K562 (cell line): ENCODE measurements around the gene ABCC1. TPM values are rescaled to one million over a fixed set of nuclear protein-coding genes. Genes with fewer than 3 reads are reported as not detected.

Experiments
- BRCA1 ChIP-seq, 2 experiments: fragments of 450-650 bp in 1 of 2; sonication (generic) in 1 of 2; formaldehyde crosslinking in 1 of 2; IDR thresholded peaks; 2 replicates each; pipeline versions ENCODE4 v1.5.0 to v1.6.1; 2017 to 2020; ENCODE audit warnings: mild to moderate bottlenecking in 1 of 2, missing genetic modification reagents in 1 of 2
- CXXC5 ChIP-seq: fragments of 250-450 bp; sonication (Bioruptor Pico); IDR thresholded peaks from 2 replicates; pipeline ENCODE4 v1.8.0; 2022; ENCODE audit warnings: inconsistent platforms, mild to moderate bottlenecking, moderate library complexity
- HMG20B ChIP-seq: fragments of 250-450 bp; sonication (Bioruptor Pico); IDR thresholded peaks from 2 replicates; pipeline ENCODE4 v1.5.0; 2021; ENCODE audit warnings: mild to moderate bottlenecking
- MEIS2 ChIP-seq: fragments of 450-650 bp; IDR thresholded peaks from 2 replicates; pipeline ENCODE4 v1.6.1; 2014; ENCODE audit warnings: mild to moderate bottlenecking; ENCODE audit not compliant: partially characterized antibody
- MNT ChIP-seq, 2 experiments: fragments of 450-650 bp; conservative IDR thresholded peaks; 2 replicates each; pipeline ENCODE4 v1.6.1; 2017; ENCODE audit warnings: mild to moderate bottlenecking in 2 of 2, moderate library complexity in 2 of 2
- MTA3 ChIP-seq: fragments of 450-650 bp; formaldehyde crosslinking; IDR thresholded peaks from 2 replicates; pipeline ENCODE4 v1.6.1; 2017; ENCODE audit warnings: mild to moderate bottlenecking, borderline replicate concordance
- NFRKB ChIP-seq: fragments of 450-650 bp; IDR thresholded peaks from 2 replicates; pipeline ENCODE4 v1.6.1; 2016; ENCODE audit warnings: low read depth
- PHB2 ChIP-seq: fragments of 450-650 bp; IDR thresholded peaks from 2 replicates; pipeline ENCODE4 v1.6.1; 2017; ENCODE audit warnings: low read depth
- POLR3A ChIP-seq: IDR thresholded peaks from 2 replicates; pipeline ENCODE4 v1.6.1; 2011; ENCODE audit warnings: borderline replicate concordance, mild to moderate bottlenecking, moderate library complexity; ENCODE audit not compliant: insufficient read length, insufficient read depth; ENCODE audit errors: extremely low read depth
- ZBTB26 ChIP-seq: fragments of 450-650 bp; formaldehyde crosslinking; IDR thresholded peaks from 2 replicates; pipeline ENCODE4 v1.4.0; 2022; ENCODE audit warnings: missing genetic modification characterization
- ZNF518B ChIP-seq: fragments of 250-450 bp; sonication (Bioruptor Pico); IDR thresholded peaks from 2 replicates; pipeline ENCODE4 v1.5.0; 2021; ENCODE audit warnings: mild to moderate bottlenecking, moderate library complexity
- polyA plus RNA-seq, 8 experiments: library from polyadenylated mRNA; depleted of rRNA in 4 of 8; stranded (reverse) in 5 of 8; unstranded in 3 of 8; fragments of >200 nt; fragmentation: Nextera tagmentation in 2 of 8; fragmentation: Illumina TruSeq in 1 of 8; extraction: Ambion mirVana in 2 of 8; extraction: Trizol in 1 of 8; gene quantifications; 2 replicates each; pipeline versions ENCODE4 v1.2.1 to v1.2.3, GENCODE V29; 2011 to 2014; ENCODE audit warnings: inconsistent platforms in 1 of 8, missing spikeins in 1 of 8
- total RNA-seq, 7 experiments: library from RNA; depleted of rRNA in 6 of 7; stranded (reverse); fragments of >200 nt in 6 of 7; fragmentation: Illumina TruSeq in 2 of 7; extraction: Trizol in 2 of 7; gene quantifications; 2 replicates each; pipeline versions ENCODE4 v1.2.1 to v1.2.3, GENCODE V29; 2011 to 2021; ENCODE audit warnings: low replicate concordance in 1 of 7
- TF ChIP-seq, protein P1 (sequence below), 2 experiments: fragments of 450-650 bp; formaldehyde crosslinking in 1 of 2; IDR thresholded peaks; 2 replicates each; pipeline versions ENCODE4 v1.4.0 to v1.6.1; 2014 to 2020; ENCODE audit warnings: mild to moderate bottlenecking in 2 of 2, borderline replicate concordance in 1 of 2, low read depth in 1 of 2

Gene ABCC1
- total and polyA plus RNA-seq, 9 of the 15 experiments (the other 6 are each of a cell fraction or from before 2014, with no cell fraction given): 3.9 to 41.6 (median 10.0) TPM

- 0 out of 4 replicates have a peak, but pooled peaks of 1 of the 2 experiments have one; percentile 19 for TF ChIP-seq MNT (conservative IDR thresholded peaks at IDR 0.05)
- TF ChIP-seq BRCA1 (IDR thresholded peaks at IDR 0.05): no peak
- no peak for TF ChIP-seq BRCA1 (CRISPR knock-in tag; IDR thresholded peaks at IDR 0.05)
- TF ChIP-seq HMG20B (CRISPR knock-in tag): no peak
- no peak for TF ChIP-seq POLR3A
- TF ChIP-seq, protein P1, sequence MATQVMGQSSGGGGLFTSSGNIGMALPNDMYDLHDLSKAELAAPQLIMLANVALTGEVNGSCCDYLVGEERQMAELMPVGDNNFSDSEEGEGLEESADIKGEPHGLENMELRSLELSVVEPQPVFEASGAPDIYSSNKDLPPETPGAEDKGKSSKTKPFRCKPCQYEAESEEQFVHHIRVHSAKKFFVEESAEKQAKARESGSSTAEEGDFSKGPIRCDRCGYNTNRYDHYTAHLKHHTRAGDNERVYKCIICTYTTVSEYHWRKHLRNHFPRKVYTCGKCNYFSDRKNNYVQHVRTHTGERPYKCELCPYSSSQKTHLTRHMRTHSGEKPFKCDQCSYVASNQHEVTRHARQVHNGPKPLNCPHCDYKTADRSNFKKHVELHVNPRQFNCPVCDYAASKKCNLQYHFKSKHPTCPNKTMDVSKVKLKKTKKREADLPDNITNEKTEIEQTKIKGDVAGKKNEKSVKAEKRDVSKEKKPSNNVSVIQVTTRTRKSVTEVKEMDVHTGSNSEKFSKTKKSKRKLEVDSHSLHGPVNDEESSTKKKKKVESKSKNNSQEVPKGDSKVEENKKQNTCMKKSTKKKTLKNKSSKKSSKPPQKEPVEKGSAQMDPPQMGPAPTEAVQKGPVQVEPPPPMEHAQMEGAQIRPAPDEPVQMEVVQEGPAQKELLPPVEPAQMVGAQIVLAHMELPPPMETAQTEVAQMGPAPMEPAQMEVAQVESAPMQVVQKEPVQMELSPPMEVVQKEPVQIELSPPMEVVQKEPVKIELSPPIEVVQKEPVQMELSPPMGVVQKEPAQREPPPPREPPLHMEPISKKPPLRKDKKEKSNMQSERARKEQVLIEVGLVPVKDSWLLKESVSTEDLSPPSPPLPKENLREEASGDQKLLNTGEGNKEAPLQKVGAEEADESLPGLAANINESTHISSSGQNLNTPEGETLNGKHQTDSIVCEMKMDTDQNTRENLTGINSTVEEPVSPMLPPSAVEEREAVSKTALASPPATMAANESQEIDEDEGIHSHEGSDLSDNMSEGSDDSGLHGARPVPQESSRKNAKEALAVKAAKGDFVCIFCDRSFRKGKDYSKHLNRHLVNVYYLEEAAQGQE (IDR thresholded peaks at IDR 0.05; ENCODE audit: borderline replicate concordance): peak; percentile 50; the same call in 1 of the 2 replicates
- TF ChIP-seq, protein P1 (CRISPR knock-in tag; IDR thresholded peaks at IDR 0.05; ENCODE audit: low read depth): no peak
- TF ChIP-seq MEIS2: peak; percentile 73
- TF ChIP-seq ZBTB26: no peak
- no peak for TF ChIP-seq PHB2
- TF ChIP-seq CXXC5 (CRISPR knock-in tag): no peak
- no peak for TF ChIP-seq ZNF518B (CRISPR knock-in tag)
- no peak for TF ChIP-seq NFRKB
- no peak for TF ChIP-seq MTA3
Observed at GRCh38 chr16:16048904-16049582, 99.6 kb downstream of the ABCC1 start (continued).
